Urothelium cell line (cell line): Measurements from ENCODE around the gene ADARB1.

Experiments
- DNase-seq: peaks from one replicate; pipeline ENCODE4 v3.0.0; 2011; ENCODE audit warnings: low spot score, mixed read lengths
- FAIRE-seq: peaks from 2 replicates; lab custom pipeline; 2011; peaks lifted over from hg19 to GRCh38; lab: Jason Lieb, UNC

The ADARB1 gene

DNA sequence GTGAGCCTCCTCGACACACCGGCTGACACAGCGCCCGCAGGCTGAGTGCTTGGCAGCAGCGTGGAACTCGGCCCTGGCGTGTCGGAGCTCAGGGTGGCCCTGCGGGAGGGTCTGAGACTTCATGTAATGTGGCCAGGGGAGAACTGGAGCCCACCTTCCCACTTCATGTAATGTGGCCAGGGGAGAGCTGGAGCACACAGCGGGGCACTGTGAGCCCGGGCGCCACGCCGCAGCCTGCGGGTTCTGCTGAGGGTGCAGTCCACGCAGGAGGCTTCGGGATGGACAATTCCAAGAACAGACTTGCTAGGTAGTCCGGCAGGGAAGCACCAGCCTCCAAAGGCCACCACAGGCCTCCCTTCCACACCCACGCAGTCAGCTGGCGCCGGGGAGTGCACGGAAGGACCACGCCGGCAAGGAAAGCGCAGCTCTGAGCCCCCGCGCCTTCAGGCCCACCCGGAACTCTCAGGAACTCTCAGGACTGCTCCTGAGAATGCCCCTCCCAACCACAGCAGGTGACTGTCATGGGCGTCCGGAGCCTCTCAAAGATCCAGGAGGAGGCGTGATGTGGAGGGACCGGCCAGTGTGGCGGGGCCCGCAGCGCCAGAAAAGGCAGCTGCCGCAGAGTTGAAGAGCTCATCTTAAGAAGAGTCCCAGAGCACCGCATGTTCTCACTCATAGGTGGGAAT, 19.3 kb upstream of the ADARB1 start:
- DNase-seq: no peak
- no peak for FAIRE-seq

DNA sequence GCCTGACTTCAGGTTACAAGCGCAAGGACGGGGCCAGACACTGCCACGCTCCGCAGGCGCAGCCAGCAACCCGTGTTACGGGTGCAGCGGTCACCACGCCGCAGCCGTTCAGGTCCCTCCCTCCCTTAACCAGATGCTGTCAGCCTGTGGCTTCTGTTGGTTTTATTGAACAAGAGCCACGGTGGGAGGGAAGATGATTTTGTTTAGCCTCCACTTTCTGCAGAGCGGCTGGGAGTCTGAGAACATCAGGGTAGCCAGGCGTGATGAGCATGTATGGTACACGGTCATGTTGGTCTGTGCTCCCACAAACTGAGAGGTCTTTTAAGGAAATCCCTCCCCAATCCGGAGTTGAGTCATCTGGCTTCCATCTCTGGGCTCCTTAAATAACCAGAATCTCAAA, 18.5 kb upstream of the ADARB1 start:
- FAIRE-seq (no peak), DNase-seq (no peak)

GRCh38 chr21:45056296-45056904, 18.0 kb upstream of the ADARB1 start:
- no peak for FAIRE-seq
- no peak for DNase-seq

GRCh38 chr21:45056917-45057560, 17.3 kb upstream of the ADARB1 start:
- FAIRE-seq (no peak), DNase-seq (no peak)

DNA sequence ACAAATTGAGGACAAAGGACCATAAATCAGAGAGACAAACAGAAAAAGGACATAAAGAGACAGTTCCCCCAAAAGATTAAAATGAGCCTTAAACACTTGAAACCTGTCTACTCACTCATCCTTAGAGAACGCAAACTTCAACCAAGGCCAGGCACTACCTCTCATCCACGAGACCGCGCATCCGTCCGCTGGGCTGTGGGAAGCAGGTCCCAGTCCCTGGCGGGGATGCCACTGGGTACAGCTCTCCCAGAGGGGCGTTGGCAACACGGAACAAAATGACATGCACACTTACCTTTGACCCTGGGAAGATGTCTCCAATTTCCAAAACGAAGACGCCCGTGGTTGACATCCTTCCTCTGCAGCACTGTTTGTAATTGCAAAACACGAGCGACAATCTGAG, 16.5 kb upstream of the ADARB1 start:
- DNase-seq (no peak), FAIRE-seq (no peak)

DNA sequence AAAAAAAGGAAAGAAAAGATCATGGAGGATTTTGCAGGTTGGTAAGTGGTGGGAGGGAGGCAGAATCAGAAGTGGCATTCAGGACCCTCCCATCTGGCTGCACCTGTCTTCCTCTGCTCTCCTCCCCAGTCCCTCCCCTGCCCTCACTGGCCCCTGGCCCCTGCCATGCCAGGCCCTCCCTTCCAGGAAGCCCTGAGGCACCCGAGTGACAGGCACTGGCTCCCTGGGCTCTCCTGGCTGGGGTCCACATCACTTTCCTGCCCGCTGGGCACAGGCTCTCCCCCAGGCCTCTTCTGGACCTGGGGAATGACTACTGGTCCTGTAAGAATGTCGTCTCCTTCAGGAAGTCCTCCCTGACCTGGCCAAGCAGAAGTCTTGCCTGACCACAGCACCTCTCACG, 15.3 kb upstream of the ADARB1 start:
- FAIRE-seq (no peak), DNase-seq (no peak)

DNA sequence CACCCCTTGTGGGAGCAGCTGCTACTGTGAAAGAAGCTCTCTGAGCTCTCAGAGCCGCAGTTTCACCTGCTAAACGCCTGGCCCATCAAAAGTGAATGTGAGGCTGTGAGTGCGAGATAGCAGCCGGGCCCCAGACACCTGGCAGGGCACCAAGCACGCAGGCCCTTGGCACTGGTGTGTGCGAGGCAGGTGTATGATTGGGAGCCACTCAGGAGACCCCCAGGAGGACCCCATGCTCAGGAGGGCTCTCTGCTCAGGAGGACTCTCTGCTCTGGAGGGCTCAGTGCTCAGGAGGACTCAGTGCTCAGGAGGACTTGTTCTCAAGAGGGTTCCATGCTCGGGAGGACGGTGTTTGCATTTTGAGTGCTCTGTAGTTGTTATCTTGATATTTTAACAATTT, 14.3 kb upstream of the ADARB1 start:
- FAIRE-seq: no peak
- no peak for DNase-seq

DNA sequence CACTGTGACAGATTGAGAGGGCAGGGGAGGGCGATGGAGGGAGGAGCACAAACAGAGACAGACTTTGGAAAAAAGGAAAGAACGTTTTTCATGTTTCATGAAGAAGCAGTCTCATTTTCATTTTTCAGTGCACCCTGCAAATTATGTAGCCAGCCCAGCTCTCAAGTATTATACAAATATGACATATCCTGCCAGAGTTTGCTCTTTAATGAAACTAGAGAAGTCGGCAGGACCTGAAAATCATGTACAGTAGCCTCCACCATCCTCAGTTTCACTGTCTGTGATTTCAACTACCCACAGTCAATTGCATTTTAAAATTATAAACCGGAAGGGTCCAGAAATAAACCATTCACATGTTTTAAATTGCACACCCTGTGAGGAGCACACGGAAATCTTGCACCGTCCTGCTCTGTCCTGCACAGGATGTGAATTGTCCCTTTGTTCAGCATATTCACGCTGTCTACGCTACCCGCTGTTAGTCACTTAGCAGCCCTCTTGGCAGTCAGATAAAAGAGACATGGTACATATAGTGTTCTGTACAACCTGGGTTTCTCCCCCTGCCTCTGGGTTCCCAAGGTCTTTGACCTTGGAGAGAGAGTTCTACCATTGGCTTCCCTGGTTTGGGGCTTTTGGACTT, 13.6 kb upstream of the ADARB1 start:
- FAIRE-seq (no peak), DNase-seq (no peak)

GRCh38 chr21:45064091-45064490, 10.3 kb upstream of the ADARB1 start:
- no peak for FAIRE-seq
- no peak for DNase-seq

DNA sequence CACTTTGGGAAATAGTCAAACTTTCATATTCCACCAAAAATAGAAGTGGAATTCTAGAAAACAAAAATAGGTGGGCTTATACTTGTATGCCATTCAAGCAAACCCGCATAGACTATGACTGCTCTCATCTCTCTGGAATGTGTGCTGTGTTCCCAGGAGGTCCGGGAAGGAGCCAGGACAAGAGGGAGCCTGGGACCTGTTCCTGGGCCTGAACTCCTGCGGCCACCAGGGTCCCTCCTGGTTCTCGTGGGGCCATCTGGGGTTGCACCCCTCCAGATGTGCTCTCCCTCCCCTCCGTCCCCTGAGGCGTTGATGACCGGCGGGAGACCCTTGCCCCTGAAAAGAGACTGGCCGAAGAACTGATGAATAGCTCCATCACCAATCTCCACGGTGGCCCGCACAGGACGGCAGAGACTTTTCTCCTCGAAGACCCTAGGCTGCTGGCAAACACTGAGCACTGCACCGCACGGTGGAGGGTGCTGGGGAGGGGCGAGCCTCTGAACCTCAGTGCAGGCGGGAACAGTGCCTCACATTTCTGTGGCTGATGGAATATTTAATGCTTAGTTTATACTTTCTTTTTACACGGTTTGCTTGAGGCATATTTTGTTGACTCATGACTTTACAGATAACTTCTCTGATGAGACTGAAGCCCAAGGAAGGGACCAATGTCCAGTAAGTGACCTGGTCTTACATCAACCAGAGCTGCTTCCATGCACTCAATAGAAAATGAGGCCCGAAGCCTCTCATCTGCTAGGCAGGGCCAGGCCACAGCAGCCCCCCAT, 9.6 kb upstream of the ADARB1 start:
- DNase-seq (no peak), FAIRE-seq (no peak)

- no peak for FAIRE-seq
- no peak for DNase-seq
Observed at GRCh38 chr21:45067462-45068285, 6.7 kb upstream of the ADARB1 start.

- FAIRE-seq: no peak
- DNase-seq: no peak
Observed at GRCh38 chr21:45069085-45069484, 5.3 kb upstream of the ADARB1 start.

GRCh38 chr21:45069711-45070110, 4.7 kb upstream of the ADARB1 start:
- DNase-seq (no peak), FAIRE-seq (no peak)

- DNase-seq (no peak), FAIRE-seq (no peak)
Observed at GRCh38 chr21:45071078-45071873, 3.1 kb upstream of the ADARB1 start.

DNA sequence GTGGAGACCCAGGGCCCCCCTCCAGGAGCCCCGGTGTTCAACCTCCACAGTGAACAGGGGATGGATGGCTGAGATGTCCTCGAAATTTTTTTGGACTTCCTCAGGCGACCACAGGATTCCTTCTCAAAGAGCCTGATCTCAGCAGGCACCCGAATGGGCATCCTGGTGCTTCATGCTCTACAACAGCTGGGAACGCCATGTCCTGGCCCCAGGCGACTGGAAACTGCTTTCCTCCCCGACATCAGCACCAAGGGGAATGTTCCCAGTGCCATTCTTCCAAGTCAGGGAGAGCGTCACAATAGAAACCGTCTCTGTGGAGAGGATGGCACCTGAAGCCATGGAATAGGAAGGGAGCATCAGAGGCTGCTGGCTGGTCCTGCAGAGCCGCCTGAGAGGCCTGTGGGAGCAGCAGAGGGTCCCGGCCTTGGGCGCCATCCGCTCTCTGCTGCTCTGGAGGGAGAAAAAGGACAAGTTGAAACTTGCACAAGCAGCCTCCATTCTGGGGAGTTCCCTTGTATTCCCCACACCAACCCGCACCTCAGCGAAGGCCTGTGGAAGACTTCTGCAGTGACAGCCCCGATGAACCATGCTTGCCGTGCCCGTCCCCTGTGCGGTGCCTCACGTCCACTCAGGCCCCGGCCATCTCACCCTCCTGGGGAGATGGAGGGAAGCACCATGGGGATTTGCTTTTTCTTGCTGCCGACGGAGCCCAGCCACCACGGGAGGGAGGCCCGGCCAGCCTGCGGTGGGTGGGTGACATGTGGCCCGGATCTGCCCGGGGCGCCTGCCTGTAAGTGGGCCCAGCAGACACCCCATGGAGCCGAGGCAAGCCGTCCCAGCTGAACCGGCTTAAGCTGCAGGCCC, 2.3 kb upstream of the ADARB1 start:
- no peak for DNase-seq

GRCh38 chr21:45072738-45073300, 1.6 kb upstream of the ADARB1 start:
- no peak for FAIRE-seq
- no peak for DNase-seq

More for the DNA sequence above, 2.3 kb upstream of the ADARB1 start:
- no peak for FAIRE-seq

- DNase-seq (no peak), FAIRE-seq (no peak)
Observed at GRCh38 chr21:45073301-45074047, 906 bp upstream of the ADARB1 start.
